Calu3 (cell line): ENCODE results near the gene DNAH1. TPM values are rescaled to one million over a fixed set of nuclear protein-coding genes. Genes with fewer than 3 reads are reported as not detected.

ENCODE experiments used
- BruUV-seq: library from RNA; stranded (reverse); fragments of 400-500 nt; replicated peaks from 2 replicates; lab custom pipeline; 2021; lab: Mats Ljungman, UMichigan
- CTCF ChIA-PET: fragments of 300-600 bp; sonication (Branson Sonifier 250); formaldehyde crosslinking; loops from one replicate; lab custom pipeline; 2022; ENCODE audit warnings: antibody characterized with exemption; lab: Charles Lee
- DNase-seq: peaks from one replicate; pipeline ENCODE4 v3.0.0; 2022
- H3K27ac Mint-ChIP-seq: one replicate; pipeline ENCODE4 v1.8.0; 2022; ENCODE audit warnings: mixed read lengths; ENCODE audit not compliant: unreplicated experiment
- H3K27me3 Mint-ChIP-seq: one replicate; pipeline ENCODE4 v1.8.0; 2022; ENCODE audit warnings: mixed read lengths; ENCODE audit not compliant: unreplicated experiment
- H3K36me3 Mint-ChIP-seq: one replicate; pipeline ENCODE4 v1.8.0; 2022; ENCODE audit warnings: mild to moderate bottlenecking, moderate library complexity, mixed read lengths; ENCODE audit not compliant: insufficient read depth, unreplicated experiment
- H3K4me1 Mint-ChIP-seq: one replicate; pipeline ENCODE4 v1.8.0; 2022; ENCODE audit warnings: mild to moderate bottlenecking, low read depth, mixed read lengths; ENCODE audit not compliant: unreplicated experiment
- H3K4me3 Mint-ChIP-seq: one replicate; pipeline ENCODE4 v1.8.0; 2022; ENCODE audit warnings: mild to moderate bottlenecking, low read depth, moderate library complexity, mixed read lengths; ENCODE audit not compliant: unreplicated experiment
- H3K9me3 Mint-ChIP-seq: one replicate; pipeline ENCODE4 v1.8.0; 2022; ENCODE audit warnings: low read depth, mixed read lengths; ENCODE audit not compliant: unreplicated experiment
- intact Hi-C: fragments of 100-400 bp; cut with micrococcal nuclease; formaldehyde crosslinking; loops from one replicate; pipeline ENCODE4 v1.10.0; 2022; ENCODE audit not compliant: unreplicated experiment
- total RNA-seq: library from RNA; stranded (reverse); gene quantifications from 2 replicates; pipeline ENCODE4 v1.2.3, GENCODE V29; 2022
- TF ChIP-seq, protein P1 (sequence below): fragments of 200-600 bp; IDR thresholded peaks from one replicate; pipeline ENCODE4 v1.8.0; 2022; ENCODE audit warnings: antibody characterized with exemption; ENCODE audit not compliant: unreplicated experiment

Gene DNAH1
- total RNA-seq, 1 experiment from 2014 or later = 13.1 TPM

- H3K27ac Mint-ChIP-seq = no peak overlapping the region
- no peaks in the 10 kb centered on the region for H3K9me3 Mint-ChIP-seq
- no peak overlapping the region for H3K4me3 Mint-ChIP-seq
- CTCF ChIA-PET = interaction anchor here (0.6 kb wide), 1 partner anchor 210 kb away, joined by 4 read pairs; no protein-coding TSS in a partner anchor
- TF ChIP-seq, protein P1, sequence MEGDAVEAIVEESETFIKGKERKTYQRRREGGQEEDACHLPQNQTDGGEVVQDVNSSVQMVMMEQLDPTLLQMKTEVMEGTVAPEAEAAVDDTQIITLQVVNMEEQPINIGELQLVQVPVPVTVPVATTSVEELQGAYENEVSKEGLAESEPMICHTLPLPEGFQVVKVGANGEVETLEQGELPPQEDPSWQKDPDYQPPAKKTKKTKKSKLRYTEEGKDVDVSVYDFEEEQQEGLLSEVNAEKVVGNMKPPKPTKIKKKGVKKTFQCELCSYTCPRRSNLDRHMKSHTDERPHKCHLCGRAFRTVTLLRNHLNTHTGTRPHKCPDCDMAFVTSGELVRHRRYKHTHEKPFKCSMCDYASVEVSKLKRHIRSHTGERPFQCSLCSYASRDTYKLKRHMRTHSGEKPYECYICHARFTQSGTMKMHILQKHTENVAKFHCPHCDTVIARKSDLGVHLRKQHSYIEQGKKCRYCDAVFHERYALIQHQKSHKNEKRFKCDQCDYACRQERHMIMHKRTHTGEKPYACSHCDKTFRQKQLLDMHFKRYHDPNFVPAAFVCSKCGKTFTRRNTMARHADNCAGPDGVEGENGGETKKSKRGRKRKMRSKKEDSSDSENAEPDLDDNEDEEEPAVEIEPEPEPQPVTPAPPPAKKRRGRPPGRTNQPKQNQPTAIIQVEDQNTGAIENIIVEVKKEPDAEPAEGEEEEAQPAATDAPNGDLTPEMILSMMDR = no peak
- BruUV-seq = no TSS peak
- no peaks in the 10 kb centered on the region for H3K4me1 Mint-ChIP-seq
- intact Hi-C loops = no loop called here
- H3K36me3 Mint-ChIP-seq = no peaks in the 10 kb centered on the region
- no peak for DNase-seq
- no peaks in the 10 kb centered on the region for H3K27me3 Mint-ChIP-seq
Measured at GRCh38 chr3:52361898-52362297, 45.8 kb downstream of the DNAH1 start.

GRCh38 chr3:52364322-52365035, 48.4 kb downstream of the DNAH1 start:
- intact Hi-C loops = no loop called here
- BruUV-seq = no TSS peak
- CTCF ChIA-PET = interaction anchor here (1.6 kb wide), 1 partner anchor 21 kb away, joined by 4 read pairs; no protein-coding TSS in a partner anchor
- DNase-seq = no peak
- no peak overlapping the region for H3K4me3 Mint-ChIP-seq
- TF ChIP-seq, protein P1 = no peak
- H3K4me1 Mint-ChIP-seq = no peaks in the 10 kb centered on the region
- no peaks in the 10 kb centered on the region for H3K36me3 Mint-ChIP-seq
- H3K27ac Mint-ChIP-seq = no peak overlapping the region
- no peaks in the 10 kb centered on the region for H3K27me3 Mint-ChIP-seq
- no peaks in the 10 kb centered on the region for H3K9me3 Mint-ChIP-seq

- Mint-ChIP-seq H3K36me3 (no peaks in the 10 kb centered on the region), H3K4me1 (no peaks in the 10 kb centered on the region), H3K27ac (no peak overlapping the region), H3K4me3 (no peak overlapping the region), H3K9me3 (no peaks in the 10 kb centered on the region), H3K27me3 (no peaks in the 10 kb centered on the region)
- no peak for DNase-seq
- CTCF ChIA-PET = no interaction called here
- intact Hi-C loops = no loop called here
- TF ChIP-seq, protein P1 = no peak
- no TSS peak for BruUV-seq
Measured at GRCh38 chr3:52366527-52366926, 50.4 kb downstream of the DNAH1 start.

DNA sequence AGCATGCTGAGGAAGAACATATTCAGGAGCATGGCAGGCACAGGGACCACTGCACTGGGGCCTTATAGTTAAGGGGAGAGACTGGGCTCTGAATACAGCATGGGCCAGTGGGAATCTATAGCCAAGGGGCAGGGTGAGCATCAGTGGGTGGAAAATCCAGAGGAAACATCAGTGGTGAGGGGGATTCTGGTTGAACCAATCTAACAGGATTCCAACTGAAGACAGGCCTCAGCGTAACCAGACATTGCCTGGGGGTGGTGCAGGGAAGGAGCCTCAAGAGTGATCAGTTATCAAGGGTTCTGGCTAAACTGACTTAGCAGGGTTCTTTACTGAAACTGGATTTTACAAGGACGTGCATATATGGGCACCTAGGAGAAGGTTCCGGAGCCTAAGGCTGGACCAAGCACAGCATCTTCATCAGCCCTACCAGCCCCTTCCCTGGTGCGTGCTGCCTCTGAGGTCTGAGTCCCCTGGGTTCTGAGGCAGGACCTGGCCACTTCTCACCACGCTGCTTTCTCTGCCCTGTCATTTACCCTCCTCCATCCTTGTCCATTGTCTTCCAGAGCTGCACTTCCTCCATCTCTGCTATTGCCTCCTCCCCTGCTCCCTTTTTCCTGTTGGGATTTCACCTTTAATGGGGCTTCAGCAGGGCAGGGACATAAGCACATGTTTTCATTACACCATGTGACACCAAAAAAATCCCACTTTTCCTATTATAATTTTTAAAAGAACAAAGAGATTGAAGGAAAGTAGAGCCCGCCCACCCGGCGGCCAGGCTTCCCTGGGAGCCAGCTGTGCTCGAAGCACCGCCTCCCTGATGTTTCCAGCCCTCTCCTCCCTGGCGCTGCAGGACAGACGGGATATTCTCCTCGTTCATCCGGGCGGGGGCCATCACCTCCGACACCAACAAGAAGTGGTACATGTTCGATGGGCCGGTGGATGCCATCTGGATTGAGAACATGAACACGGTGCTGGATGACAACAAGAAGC, 52.1 kb downstream of the DNAH1 start:
- no TSS peak for BruUV-seq
- DNase-seq = no peak
- no peaks in the 10 kb centered on the region for H3K27me3 Mint-ChIP-seq
- TF ChIP-seq, protein P1 = no peak
- no peak overlapping the region for H3K4me3 Mint-ChIP-seq
- no peaks in the 10 kb centered on the region for H3K9me3 Mint-ChIP-seq
- no peak overlapping the region for H3K27ac Mint-ChIP-seq
- H3K36me3 Mint-ChIP-seq = no peaks in the 10 kb centered on the region
- intact Hi-C loops = no loop called here
- no peaks in the 10 kb centered on the region for H3K4me1 Mint-ChIP-seq
- CTCF ChIA-PET = no interaction called here
